ENCODE data around the gene ANGPT4.

DNA sequence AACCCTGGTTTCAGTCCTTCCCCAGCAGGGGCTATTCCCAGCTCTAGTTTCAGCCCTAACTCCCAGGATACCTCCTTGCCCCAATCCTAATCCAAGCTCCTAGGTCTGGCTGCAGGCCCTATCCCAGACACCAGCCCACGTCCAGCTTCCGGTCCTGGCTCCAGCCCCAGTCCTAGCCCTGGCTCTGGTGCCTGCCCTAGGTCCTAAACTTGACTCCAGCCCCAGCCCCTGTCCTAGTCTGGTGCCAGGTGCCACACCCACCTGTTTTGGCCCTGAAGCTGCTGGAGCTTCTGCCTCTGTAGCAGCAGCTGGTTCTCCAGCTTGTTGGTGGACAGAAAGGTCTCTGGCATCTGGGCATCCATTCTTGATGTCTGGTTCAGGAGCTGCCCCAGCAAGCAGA, 28.1 kb downstream of the ANGPT4 start:
- TF ChIP-seq, protein P1, sequence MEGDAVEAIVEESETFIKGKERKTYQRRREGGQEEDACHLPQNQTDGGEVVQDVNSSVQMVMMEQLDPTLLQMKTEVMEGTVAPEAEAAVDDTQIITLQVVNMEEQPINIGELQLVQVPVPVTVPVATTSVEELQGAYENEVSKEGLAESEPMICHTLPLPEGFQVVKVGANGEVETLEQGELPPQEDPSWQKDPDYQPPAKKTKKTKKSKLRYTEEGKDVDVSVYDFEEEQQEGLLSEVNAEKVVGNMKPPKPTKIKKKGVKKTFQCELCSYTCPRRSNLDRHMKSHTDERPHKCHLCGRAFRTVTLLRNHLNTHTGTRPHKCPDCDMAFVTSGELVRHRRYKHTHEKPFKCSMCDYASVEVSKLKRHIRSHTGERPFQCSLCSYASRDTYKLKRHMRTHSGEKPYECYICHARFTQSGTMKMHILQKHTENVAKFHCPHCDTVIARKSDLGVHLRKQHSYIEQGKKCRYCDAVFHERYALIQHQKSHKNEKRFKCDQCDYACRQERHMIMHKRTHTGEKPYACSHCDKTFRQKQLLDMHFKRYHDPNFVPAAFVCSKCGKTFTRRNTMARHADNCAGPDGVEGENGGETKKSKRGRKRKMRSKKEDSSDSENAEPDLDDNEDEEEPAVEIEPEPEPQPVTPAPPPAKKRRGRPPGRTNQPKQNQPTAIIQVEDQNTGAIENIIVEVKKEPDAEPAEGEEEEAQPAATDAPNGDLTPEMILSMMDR (IDR thresholded peaks at IDR 0.05; ENCODE audit: borderline replicate concordance, extremely low read depth, low read length, poor library complexity, severe bottlenecking): no peak
- no peak for TF ChIP-seq EZH2 (IDR thresholded peaks at IDR 0.05; ENCODE audit: borderline replicate concordance, low read depth, low read length, severe bottlenecking)
